Liver (tissue), 9 donors: ENCODE data around the gene EMCN. TPM values are rescaled to one million over a fixed set of nuclear protein-coding genes. Genes with fewer than 3 reads are reported as not detected.

Source experiments
- DNase-seq: peaks from one replicate; pipeline ENCODE4 v3.0.0-alpha.2; 2017; ENCODE audit warnings: low spot score
- H3K27ac ChIP-seq, 2 donors: one replicate each; pipeline ENCODE4 v1.7.0; 2013; ENCODE audit warnings: inconsistent platforms in 2 of 2, low read length in 2 of 2, control low read depth in 1 of 2, low read depth in 1 of 2, mild to moderate bottlenecking in 1 of 2
- H3K27me3 ChIP-seq, 4 donors: one replicate each; pipeline versions ENCODE4 v1.6.1 to v1.7.0; 2013; ENCODE audit warnings: low read length in 3 of 4, inconsistent platforms in 1 of 4, mild to moderate bottlenecking in 1 of 4, moderate library complexity in 1 of 4; ENCODE audit not compliant: control insufficient read depth in 4 of 4, insufficient read depth in 4 of 4
- H3K36me3 ChIP-seq, 4 donors: one replicate each; pipeline versions ENCODE4 v1.6.1 to v1.7.0; 2013; ENCODE audit warnings: low read length in 3 of 4, mild to moderate bottlenecking in 3 of 4, low read depth in 1 of 4, moderate library complexity in 1 of 4; ENCODE audit not compliant: control insufficient read depth in 4 of 4, insufficient read depth in 3 of 4
- H3K4me1 ChIP-seq, 4 donors: one replicate each; pipeline versions ENCODE4 v1.6.1 to v1.7.0; 2013; ENCODE audit warnings: low read length in 3 of 4, mild to moderate bottlenecking in 3 of 4, moderate library complexity in 1 of 4; ENCODE audit not compliant: control insufficient read depth in 4 of 4, insufficient read depth in 4 of 4
- H3K4me3 ChIP-seq, 3 donors: one replicate each; pipeline versions ENCODE4 v1.6.1 to v1.7.0; 2013; ENCODE audit warnings: low read length in 3 of 3, control low read depth in 1 of 3, low read depth in 1 of 3, mild to moderate bottlenecking in 1 of 3
- H3K9ac ChIP-seq, 2 donors: one replicate each; pipeline ENCODE4 v1.7.0; 2013; ENCODE audit warnings: low read length in 2 of 2, mild to moderate bottlenecking in 2 of 2, moderate library complexity in 2 of 2, control low read depth in 1 of 2, low read depth in 1 of 2
- H3K9me3 ChIP-seq, 4 donors: one replicate each; pipeline versions ENCODE4 v1.6.1 to v1.7.0; 2013; ENCODE audit warnings: low read length in 3 of 4; ENCODE audit not compliant: control insufficient read depth in 4 of 4
- ATF3 ChIP-seq: IDR thresholded peaks from 2 replicates; pipeline ENCODE4 v1.6.1; 2016; ENCODE audit warnings: antibody characterized with exemption
- CTCF ChIP-seq: fragments of 150-350 bp; IDR thresholded peaks from 2 replicates; pipeline ENCODE4 v1.5.1; 2017; ENCODE audit warnings: improper control_type of control experiment, low read depth, low read length; ENCODE audit not compliant: missing input control
- EGR1 ChIP-seq, 2 donors: IDR thresholded peaks; 2 replicates each; pipeline ENCODE4 v1.6.1; 2016 to 2018; ENCODE audit warnings: antibody characterized with exemption in 2 of 2, low read depth in 2 of 2
- FOXA1 ChIP-seq: IDR thresholded peaks from 2 replicates; pipeline ENCODE4 v1.6.1; 2016; ENCODE audit warnings: antibody characterized with exemption
- FOXA2 ChIP-seq: IDR thresholded peaks from 2 replicates; pipeline ENCODE4 v1.6.1; 2016; ENCODE audit warnings: antibody characterized with exemption
- GABPA ChIP-seq, 2 donors: IDR thresholded peaks in 1 of 2; conservative IDR thresholded peaks in 1 of 2; 2 replicates each; pipeline ENCODE4 v1.6.1; 2016; ENCODE audit warnings: antibody characterized with exemption in 2 of 2, mild to moderate bottlenecking in 1 of 2, moderate library complexity in 1 of 2
- HNF4A ChIP-seq, 2 donors: conservative IDR thresholded peaks; 2 replicates each; pipeline ENCODE4 v1.6.1; 2016; ENCODE audit warnings: antibody characterized with exemption in 2 of 2, mild to moderate bottlenecking in 2 of 2
- HNF4G ChIP-seq: IDR thresholded peaks from 2 replicates; pipeline ENCODE4 v1.6.1; 2016; ENCODE audit warnings: antibody characterized with exemption
- JUND ChIP-seq, 2 donors: IDR thresholded peaks; 2 replicates each; pipeline ENCODE4 v1.6.1; 2016; ENCODE audit warnings: antibody characterized with exemption in 2 of 2
- MAX ChIP-seq: IDR thresholded peaks from 2 replicates; pipeline ENCODE4 v1.6.1; 2016; ENCODE audit warnings: antibody characterized with exemption
- NR2F2 ChIP-seq: IDR thresholded peaks from 2 replicates; pipeline ENCODE4 v1.6.1; 2016; ENCODE audit warnings: antibody characterized with exemption
- RAD21 ChIP-seq, 2 donors: IDR thresholded peaks; 2 replicates each; pipeline ENCODE4 v1.6.1; 2016; ENCODE audit warnings: antibody characterized with exemption in 2 of 2, mild to moderate bottlenecking in 2 of 2
- REST ChIP-seq: IDR thresholded peaks from 2 replicates; pipeline ENCODE4 v1.6.1; 2016; ENCODE audit warnings: antibody characterized with exemption, mild to moderate bottlenecking
- RXRA ChIP-seq, 2 donors: IDR thresholded peaks; 2 replicates each; pipeline ENCODE4 v1.6.1; 2017 to 2018; ENCODE audit warnings: antibody characterized with exemption in 2 of 2, mild to moderate bottlenecking in 1 of 2
- SP1 ChIP-seq: IDR thresholded peaks from 2 replicates; pipeline ENCODE4 v1.6.1; 2018; ENCODE audit warnings: antibody characterized with exemption, mild to moderate bottlenecking
- TAF1 ChIP-seq: conservative IDR thresholded peaks from 2 replicates; pipeline ENCODE4 v1.6.1; 2016; ENCODE audit warnings: antibody characterized with exemption, mild to moderate bottlenecking
- YY1 ChIP-seq: IDR thresholded peaks from 2 replicates; pipeline ENCODE4 v1.6.1; 2016; ENCODE audit warnings: antibody characterized with exemption, mild to moderate bottlenecking
- ZBTB33 ChIP-seq: IDR thresholded peaks from 2 replicates; pipeline ENCODE4 v1.6.1; 2016; ENCODE audit warnings: antibody characterized with exemption
- polyA plus RNA-seq, 2 donors: library from polyadenylated mRNA; stranded (reverse) in 1 of 2; unstranded in 1 of 2; fragments of 200-250 nt in 1 of 2; fragments of >200 nt in 1 of 2; fragmentation: Nextera tagmentation in 1 of 2; extraction: Ambion mirVana in 1 of 2; gene quantifications; one replicate each; pipeline versions ENCODE4 v1.2.1 to v1.2.3, GENCODE V29; 2013 to 2015
- total RNA-seq, 2 donors: library from RNA; depleted of rRNA; stranded (reverse); fragments of >200 nt; gene quantifications; one replicate each; pipeline ENCODE4 v1.2.3, GENCODE V29; 2014
- donor health status: healthy.
- donor health status: healthy.
- donor health status: healthy.
- donor health status: healthy.
- donor health status: healthy.

The EMCN gene
- total and polyA plus RNA-seq, 4 donors = 1.8 to 4.4 (median 2.5) TPM

- DNase-seq = no peak
- no peak overlapping the region for H3K27ac ChIP-seq
- TF ChIP-seq HNF4G (no peak), JUND (IDR thresholded peaks at IDR 0.05) (no peak), NR2F2 (no peak), FOXA2 (no peak), RAD21 (IDR thresholded peaks at IDR 0.05) (no peak), MAX (no peak), ATF3 (no peak), SP1 (no peak), REST (no peak), ZBTB33 (no peak), FOXA1 (no peak), GABPA (IDR thresholded peaks at IDR 0.05 in 1 of 2, conservative IDR thresholded peaks at IDR 0.05 in 1 of 2) (no peak), HNF4A (conservative IDR thresholded peaks at IDR 0.05) (no peak), CTCF (no peak), YY1 (no peak), EGR1 (IDR thresholded peaks at IDR 0.05; ENCODE audit: low read depth in 2 of 2) (no peak), TAF1 (no peak), RXRA (IDR thresholded peaks at IDR 0.05) (no peak)
- H3K4me1 ChIP-seq = no peaks in the 10 kb centered on the region
- H3K36me3 ChIP-seq = no peaks in the 10 kb centered on the region
- H3K4me3 ChIP-seq = no peak overlapping the region
- H3K9me3 ChIP-seq = peaks cover 0 to 3% (median 2%) of the 10 kb centered on the region in 4 donors
- H3K9ac ChIP-seq = no peak overlapping the region
- peaks cover 0 to 3% (median 0%) of the 10 kb centered on the region in 4 donors for H3K27me3 ChIP-seq
Measured at GRCh38 chr4:100494166-100494565, 23.7 kb downstream of the EMCN start.
